T-cell (primary cell): ENCODE data around the gene RGS19. TPM values are rescaled to one million over a fixed set of nuclear protein-coding genes. Genes with fewer than 3 reads are reported as not detected.
A peak's percentile ranks its signal among the peaks of the same experiment; 100 is the strongest.

Experiments used
- ATAC-seq, 4 experiments: fragments of 200-7000 bp in 3 of 4; fragments of 150-1000 bp in 1 of 4; cut with Tn5 transposase; replicated peaks in 1 of 4; 1 replicate in 3 of 4; 2 replicates in 1 of 4; pipeline ENCODE4 v1.10.0; 2021; ENCODE audit warnings: moderate library complexity in 3 of 4, mild to moderate bottlenecking in 2 of 4, moderate number of reproducible peaks in 1 of 4
- CTCF ChIA-PET, 2 donors: fragments of 300-600 bp; sonication (Branson Sonifier 250); formaldehyde crosslinking; loops; one replicate each; lab custom pipeline; 2022; ENCODE audit warnings: antibody characterized with exemption in 2 of 2; lab: Charles Lee
- POLR2A ChIA-PET, 2 donors: fragments of 300-600 bp; sonication (Branson Sonifier 250); formaldehyde crosslinking; loops; one replicate each; lab custom pipeline; 2022; ENCODE audit warnings: antibody characterized with exemption in 2 of 2; lab: Charles Lee
- DNase-seq, 35 experiments: peaks; one replicate each; pipeline versions ENCODE4 v3.0.0 to v3.0.0-alpha.2; 2013 to 2023
- H3K27ac ChIP-seq: one replicate; pipeline ENCODE4 v1.5.1; 2013; ENCODE audit warnings: low read length
- H3K27me3 ChIP-seq, 2 experiments: replicated peaks in 1 of 2; 1 replicate in 1 of 2; 2 replicates in 1 of 2; pipeline versions ENCODE4 v1.6.1 to v1.7.0; 2013; ENCODE audit warnings: low read length in 1 of 2, mixed read lengths in 1 of 2; ENCODE audit not compliant: control insufficient read depth in 2 of 2, insufficient read depth in 2 of 2; ENCODE audit errors: extremely low read depth in 1 of 2
- H3K36me3 ChIP-seq, 2 donors: 1 replicate in 1 of 2; 2 replicates in 1 of 2; pipeline versions ENCODE4 v1.6.1 to v1.7.0; 2013; ENCODE audit warnings: low read length in 1 of 2; ENCODE audit not compliant: control insufficient read depth in 2 of 2, insufficient read depth in 1 of 2; ENCODE audit errors: extremely low read depth in 1 of 2
- H3K4me1 ChIP-seq, 2 experiments: 1 replicate in 1 of 2; 2 replicates in 1 of 2; pipeline versions ENCODE4 v1.6.1 to v1.7.0; 2013; ENCODE audit warnings: low read length in 2 of 2, mixed read lengths in 1 of 2; ENCODE audit not compliant: insufficient read depth in 2 of 2, control insufficient read depth in 1 of 2; ENCODE audit errors: extremely low read depth in 1 of 2
- H3K4me3 ChIP-seq, 2 donors: 1 replicate in 1 of 2; 2 replicates in 1 of 2; pipeline versions ENCODE4 v1.5.1 to v1.7.0; 2013; ENCODE audit warnings: mild to moderate bottlenecking in 2 of 2, low read length in 1 of 2, moderate library complexity in 1 of 2; ENCODE audit not compliant: control insufficient read depth in 1 of 2; ENCODE audit errors: extremely low read depth in 1 of 2
- H3K9me3 ChIP-seq: 2 replicates; pipeline ENCODE4 v1.7.0; 2013
- H3K27ac Mint-ChIP-seq, 2 donors: one replicate each; pipeline ENCODE4 v1.8.0; 2020 to 2021; ENCODE audit warnings: mild to moderate bottlenecking in 2 of 2, mixed read lengths in 2 of 2
- H3K27me3 Mint-ChIP-seq, 2 donors: one replicate each; pipeline ENCODE4 v1.8.0; 2021 to 2022; ENCODE audit warnings: mixed read lengths in 2 of 2
- H3K36me3 Mint-ChIP-seq: one replicate; pipeline ENCODE4 v1.8.0; 2021; ENCODE audit warnings: mixed read lengths
- H3K4me1 Mint-ChIP-seq, 3 donors: one replicate each; pipeline ENCODE4 v1.8.0; 2020 to 2022; ENCODE audit warnings: mixed read lengths in 3 of 3, mild to moderate bottlenecking in 1 of 3
- H3K4me3 Mint-ChIP-seq, 3 donors: one replicate each; pipeline ENCODE4 v1.8.0; 2020 to 2022; ENCODE audit warnings: mild to moderate bottlenecking in 3 of 3, mixed read lengths in 3 of 3, moderate library complexity in 3 of 3
- H3K9me3 Mint-ChIP-seq, 3 donors: one replicate each; pipeline ENCODE4 v1.8.0; 2020 to 2022; ENCODE audit warnings: mixed read lengths in 3 of 3
- WGBS: methylation state at CpG from one replicate; pipeline ENCODE4 v1.1.5; 2013; ENCODE audit warnings: missing lambda C conversion rate; ENCODE audit not compliant: insufficient coverage; 5-methylcytosine and 5-hydroxymethylcytosine counted together
- total RNA-seq, 35 experiments: library from RNA in 6 of 35; stranded (reverse) in 6 of 35; fragments of 120-200 nt in 1 of 35; gene quantifications; one replicate each; pipeline versions ENCODE4 v1.2.1 to v1.2.4 and lab custom pipeline; 2013 to 2026

The RGS19 gene
- total RNA-seq, 5 donors from 2014 or later (not counting 1 experiment from before 2014, with no cell fraction given) = 39.2 to 61.7 (median 57.3) TPM

DNA sequence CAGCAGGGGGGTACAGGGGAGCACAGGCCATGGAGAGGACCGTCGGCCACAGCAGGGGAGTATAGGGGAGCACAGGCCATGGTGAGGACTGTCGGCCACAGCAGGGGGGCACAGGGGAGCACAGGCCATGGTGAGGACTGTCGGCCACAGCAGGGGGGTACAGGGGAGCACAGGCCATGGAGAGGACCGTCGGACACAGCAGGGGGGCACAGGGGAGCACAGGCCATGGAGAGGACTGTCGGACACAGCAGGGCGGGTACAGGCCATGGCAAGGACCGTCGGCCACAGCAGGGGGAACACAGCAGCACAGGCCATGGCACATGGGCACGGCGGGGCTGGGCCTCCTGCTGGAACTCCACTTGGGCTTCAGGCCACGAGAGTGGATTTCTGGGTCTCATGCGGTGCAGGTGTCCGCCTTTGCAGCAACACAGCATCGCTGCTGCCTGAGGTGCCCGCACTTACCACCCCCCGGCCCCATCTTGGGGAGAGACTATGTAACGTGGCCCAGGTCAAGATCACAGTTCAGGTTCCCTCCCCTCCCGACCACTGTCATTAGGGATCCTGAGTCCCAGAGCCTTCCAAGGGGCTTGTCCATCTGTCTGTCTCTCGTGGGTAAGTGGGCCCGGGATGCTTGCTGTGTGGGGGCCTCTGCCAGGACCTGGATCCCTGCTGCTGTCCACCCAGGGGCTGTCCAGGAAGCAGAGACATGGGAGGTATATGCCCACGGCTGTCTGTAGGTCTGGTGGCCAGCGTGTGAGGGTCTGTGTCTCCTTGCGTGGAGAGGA lies 25.5 kb upstream of the RGS19 start:
- Mint-ChIP-seq H3K4me1 (peaks cover 18 to 31% (median 22%) of the 10 kb centered on the region in 3 donors), H3K9me3 (no peaks in the 10 kb centered on the region), H3K27me3 (peaks cover 8 to 19% of the 10 kb centered on the region in 2 donors), H3K4me3 (no peak overlapping the region), H3K36me3 (no peaks in the 10 kb centered on the region), H3K27ac (no peak overlapping the region)
- Histone ChIP-seq H3K27me3 (peaks cover 0 to 63% of the 10 kb centered on the region in 2 experiments), H3K4me1 (peaks cover 2 to 34% of the 10 kb centered on the region in 2 experiments), H3K36me3 (no peaks in the 10 kb centered on the region), H3K4me3 (no peak overlapping the region), H3K27ac (no peak overlapping the region), H3K9me3 (no peaks in the 10 kb centered on the region)
- DNase-seq (peak in 1 of 35 experiments; percentile 0), ATAC-seq (no peak)
- CTCF ChIA-PET = no interaction called here
- POLR2A ChIA-PET = no interaction called here
- 94% methylated on average over 24 of the region's 25 CpGs for WGBS

DNA sequence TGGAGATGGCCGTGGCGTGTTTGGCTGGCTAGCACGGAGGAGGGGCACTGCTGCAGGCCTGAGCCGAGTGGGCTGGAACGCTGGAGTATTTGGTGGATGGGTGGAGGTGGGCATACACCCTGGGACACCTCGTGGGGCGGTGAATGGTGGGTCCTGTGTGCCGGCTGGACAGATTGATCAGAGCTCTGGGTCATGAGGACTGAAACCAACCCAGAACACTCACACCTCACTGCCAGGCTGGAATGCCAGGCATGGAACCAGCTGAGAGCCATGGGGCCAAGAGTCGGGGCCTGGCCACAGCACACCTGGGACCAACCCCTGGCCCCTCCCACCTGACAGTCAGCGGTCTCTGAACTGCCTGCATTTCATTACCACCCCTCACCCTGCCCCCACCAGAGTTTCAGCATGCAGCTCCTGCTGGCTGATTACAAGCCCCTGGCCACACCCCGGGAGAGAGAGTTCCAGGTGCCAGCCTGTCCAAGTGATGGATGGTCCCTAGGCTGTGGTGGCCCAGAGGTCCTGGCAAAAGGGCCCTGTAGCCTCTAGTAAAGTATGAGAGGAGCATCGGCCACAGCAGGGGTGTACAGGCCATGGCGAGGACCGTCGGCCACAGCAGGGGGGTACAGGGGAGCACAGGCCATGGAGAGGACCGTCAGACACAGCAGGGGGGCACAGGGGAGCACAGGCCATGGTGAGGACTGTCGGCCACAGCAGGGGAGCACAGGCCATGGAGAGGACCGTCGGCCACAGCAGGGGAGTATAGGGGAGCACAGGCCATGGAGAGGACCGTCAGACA lies 24.8 kb upstream of the RGS19 start:
- DNase-seq (no peak), ATAC-seq (no peak)
- Histone ChIP-seq H3K9me3 (no peaks in the 10 kb centered on the region), H3K4me1 (peaks cover 2 to 37% of the 10 kb centered on the region in 2 experiments), H3K27ac (no peak overlapping the region), H3K4me3 (no peak overlapping the region), H3K36me3 (peaks cover 0 to 1% of the 10 kb centered on the region in 2 donors), H3K27me3 (peaks cover 0 to 67% of the 10 kb centered on the region in 2 experiments)
- Mint-ChIP-seq H3K4me3 (no peak overlapping the region), H3K4me1 (peaks cover 18 to 31% (median 22%) of the 10 kb centered on the region in 3 donors), H3K36me3 (no peaks in the 10 kb centered on the region), H3K27me3 (peaks cover 8 to 19% of the 10 kb centered on the region in 2 donors), H3K9me3 (no peaks in the 10 kb centered on the region), H3K27ac (no peak overlapping the region)
- WGBS = 90% methylated on average over 13 of the region's 20 CpGs
- CTCF ChIA-PET = no interaction called here
- POLR2A ChIA-PET = no interaction called here

DNA sequence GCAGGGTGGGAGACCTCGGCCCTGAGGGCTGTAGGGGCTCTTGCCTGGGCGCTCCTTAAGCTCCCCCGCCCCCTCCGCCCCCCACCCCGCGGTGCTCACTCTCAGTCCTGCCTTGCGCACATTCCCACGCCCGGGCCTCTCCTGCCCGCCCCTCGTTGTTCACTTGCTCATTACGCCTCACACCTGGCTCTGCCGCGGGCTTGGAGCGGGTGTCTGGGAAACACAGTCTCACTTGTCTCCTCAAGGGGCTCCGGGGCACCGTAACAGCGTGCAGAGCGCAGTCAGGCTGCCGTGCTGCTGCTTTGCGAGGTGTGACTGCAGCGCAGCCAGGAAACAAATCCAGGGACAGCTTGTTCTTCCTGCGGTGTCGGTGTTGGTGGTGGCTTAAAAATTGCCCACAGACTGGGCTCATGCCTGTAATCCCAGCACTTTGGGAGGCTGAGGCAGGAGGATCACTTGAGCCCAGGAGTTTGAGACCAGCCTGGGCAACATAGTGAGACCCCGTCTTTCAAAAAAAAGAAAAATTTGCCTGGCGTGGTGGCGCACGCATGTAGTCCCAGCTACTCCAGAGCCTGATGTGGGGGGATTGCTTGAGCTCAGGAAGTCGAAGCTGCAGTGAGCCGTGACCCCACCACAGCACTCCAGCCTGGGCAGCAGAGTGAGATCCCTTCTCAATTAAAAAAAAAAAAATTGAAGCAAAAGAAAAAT lies 23.5 kb upstream of the RGS19 start:
- Mint-ChIP-seq H3K4me3 (peak overlapping the region; percentile 49 to 78 (median 55)), H3K4me1 (peaks cover 16 to 25% (median 17%) of the 10 kb centered on the region in 3 donors), H3K9me3 (no peaks in the 10 kb centered on the region), H3K36me3 (no peaks in the 10 kb centered on the region), H3K27ac (no peak overlapping the region), H3K27me3 (peaks cover 8 to 19% of the 10 kb centered on the region in 2 donors)
- H3K9me3 ChIP-seq = no peaks in the 10 kb centered on the region
- H3K27ac ChIP-seq = no peak overlapping the region
- H3K36me3 ChIP-seq = peaks cover 0 to 9% of the 10 kb centered on the region in 2 donors
- peaks cover 2 to 36% of the 10 kb centered on the region in 2 experiments for H3K4me1 ChIP-seq
- peaks cover 0 to 69% of the 10 kb centered on the region in 2 experiments for H3K27me3 ChIP-seq
- CTCF ChIA-PET = interaction anchor here (0.6 to 0.7 kb wide), 5 partner anchors 16 to 400 kb away, joined by 3 to 7 read pairs (median 4); no protein-coding TSS in a partner anchor
- POLR2A ChIA-PET = interaction anchor here in 1 of 2 donors (0.6 to 0.8 kb wide), 2 partner anchors 17 to 121 kb away, joined by 3 to 5 read pairs; no protein-coding TSS in a partner anchor
- H3K4me3 ChIP-seq = peak overlapping the region in 1 of 2 donors; percentile 19
- DNase-seq (peak in 1 of 35 experiments; percentile 1), ATAC-seq (no peak)
- 11% methylated on average over 19 of the region's 30 CpGs for WGBS

DNA sequence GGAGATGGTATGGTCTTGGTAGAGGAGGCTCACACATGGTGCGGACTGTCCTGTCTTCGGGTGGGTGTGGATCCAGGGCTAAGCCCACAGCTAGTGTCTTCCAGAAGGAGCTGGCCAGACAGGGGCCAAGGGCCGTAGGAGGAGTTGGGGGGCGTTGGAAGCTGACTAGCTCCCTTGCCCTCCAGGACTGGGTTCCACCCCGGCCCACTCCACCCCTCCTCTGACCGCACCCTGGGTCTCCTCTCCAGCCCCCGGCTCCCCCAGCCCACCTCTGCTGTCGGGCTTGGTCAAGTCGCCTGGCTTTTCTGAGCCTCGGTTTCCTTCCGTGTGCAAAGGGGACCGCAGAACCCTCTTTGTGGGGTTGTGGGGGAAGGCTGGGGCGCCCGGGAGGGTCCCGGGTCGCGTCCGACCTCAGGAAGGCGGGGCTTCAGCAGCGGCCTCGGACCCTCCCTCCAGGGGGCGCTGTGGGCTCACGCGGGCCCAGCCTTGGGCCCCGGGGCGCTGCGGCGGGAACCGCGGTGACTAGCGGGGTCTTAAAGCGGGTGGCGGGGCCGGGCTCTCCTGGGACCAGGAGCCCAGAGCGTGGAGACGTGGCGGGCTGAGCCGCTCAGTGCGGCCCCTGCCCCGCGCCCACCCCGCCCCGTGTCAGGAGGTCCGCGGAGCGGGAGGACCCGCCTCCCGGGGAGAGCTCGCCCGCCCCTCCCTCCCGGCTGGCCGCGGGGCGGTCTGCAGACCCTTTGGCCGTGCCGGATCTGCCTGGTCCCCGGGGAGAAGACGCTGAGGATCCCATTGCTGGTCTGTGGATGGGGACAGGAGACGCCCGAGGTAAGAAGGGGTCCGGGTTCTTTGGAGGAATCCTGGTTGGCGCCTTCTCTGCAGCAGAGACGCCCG lies 22.7 kb upstream of the RGS19 start:
- Mint-ChIP-seq H3K36me3 (peaks cover under 1% of the 10 kb centered on the region), H3K27ac (no peak overlapping the region), H3K4me3 (peak overlapping the region; percentile 46 to 78 (median 50)), H3K9me3 (peaks cover 0 to under 1% (median 0%) of the 10 kb centered on the region in 3 donors), H3K4me1 (peaks cover 12 to 21% (median 16%) of the 10 kb centered on the region in 3 donors), H3K27me3 (peaks cover 8 to 19% of the 10 kb centered on the region in 2 donors)
- H3K27me3 ChIP-seq = peaks cover 0 to 62% of the 10 kb centered on the region in 2 experiments
- DNase-seq (peak in 34 of 35 experiments; percentile 35 to 82 (median 54)), ATAC-seq (peak; percentile 69 to 87 (median 84))
- peaks cover 2 to 28% of the 10 kb centered on the region in 2 experiments for H3K4me1 ChIP-seq
- no peak overlapping the region for H3K27ac ChIP-seq
- H3K9me3 ChIP-seq = no peaks in the 10 kb centered on the region
- H3K4me3 ChIP-seq = peak overlapping the region in 1 of 2 donors; percentile 19
- 3% methylated on average over 38 of the region's 64 CpGs for WGBS
- peaks cover 0 to 14% of the 10 kb centered on the region in 2 donors for H3K36me3 ChIP-seq
- CTCF ChIA-PET = interaction anchor here (0.6 to 0.7 kb wide), 5 partner anchors 17 to 399 kb away, joined by 3 to 7 read pairs (median 4); no protein-coding TSS in a partner anchor
- POLR2A ChIA-PET = interaction anchor here in 1 of 2 donors (0.6 to 0.8 kb wide), 2 partner anchors 18 to 120 kb away, joined by 3 to 5 read pairs; no protein-coding TSS in a partner anchor

- H3K27me3 Mint-ChIP-seq = peaks cover 8 to 19% of the 10 kb centered on the region in 2 donors
- ChIA-PET CTCF (no interaction called here), POLR2A (no interaction called here)
- H3K4me1 Mint-ChIP-seq = peaks cover 10 to 21% (median 12%) of the 10 kb centered on the region in 3 donors
- peaks cover 0 to 61% of the 10 kb centered on the region in 2 experiments for H3K27me3 ChIP-seq
- peaks cover 0 to 5% (median 0%) of the 10 kb centered on the region in 3 donors for H3K9me3 Mint-ChIP-seq
- ATAC-seq = no peak
- no peaks in the 10 kb centered on the region for H3K9me3 ChIP-seq
- no peak for DNase-seq
- H3K4me3 ChIP-seq = no peak overlapping the region
- peaks cover 4% of the 10 kb centered on the region for H3K36me3 Mint-ChIP-seq
- H3K36me3 ChIP-seq = peaks cover 0 to 14% of the 10 kb centered on the region in 2 donors
- H3K4me3 Mint-ChIP-seq = peak overlapping the region; percentile 46 to 68 (median 50)
- H3K27ac Mint-ChIP-seq = no peak overlapping the region
- no peak overlapping the region for H3K27ac ChIP-seq
- WGBS = 89% methylated on average over 8 of the region's 9 CpGs
- peaks cover 2 to 28% of the 10 kb centered on the region in 2 experiments for H3K4me1 ChIP-seq
These were observed 21.8 kb upstream of the RGS19 start for GRCh38 chr20:64100946-64101688.
